ENCODE results near the gene LIPC.

- TF ChIP-seq YY1 (IDR thresholded peaks at IDR 0.05; ENCODE audit: low read depth) (no peak), RAD21 (IDR thresholded peaks at IDR 0.05; ENCODE audit: low read depth) (no peak), CEBPB (IDR thresholded peaks at IDR 0.05) (no peak), REST (IDR thresholded peaks at IDR 0.05; ENCODE audit: low read depth) (no peak), FOXM1 (IDR thresholded peaks at IDR 0.05; ENCODE audit: borderline replicate concordance, low read depth) (no peak), EP300 (IDR thresholded peaks at IDR 0.05; ENCODE audit: borderline replicate concordance) (no peak), USF1 (IDR thresholded peaks at IDR 0.05) (no peak), EGR1 (IDR thresholded peaks at IDR 0.05) (no peak), ZBTB7A (IDR thresholded peaks at IDR 0.05; ENCODE audit: low read depth) (no peak), NFIC (IDR thresholded peaks at IDR 0.05) (no peak), TEAD4 (IDR thresholded peaks at IDR 0.05) (no peak), TAF1 (IDR thresholded peaks at IDR 0.05; ENCODE audit: low read depth) (no peak), CREB1 (IDR thresholded peaks at IDR 0.05; ENCODE audit: low read depth) (no peak)
- TF ChIP-seq, protein P1, sequence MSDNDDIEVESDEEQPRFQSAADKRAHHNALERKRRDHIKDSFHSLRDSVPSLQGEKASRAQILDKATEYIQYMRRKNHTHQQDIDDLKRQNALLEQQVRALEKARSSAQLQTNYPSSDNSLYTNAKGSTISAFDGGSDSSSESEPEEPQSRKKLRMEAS (IDR thresholded peaks at IDR 0.05): no peak
Observed at GRCh38 chr15:58436552-58436951, 4.8 kb downstream of the LIPC start.
